Thyroid gland (tissue), 4 donors: ENCODE data around the gene CA6.

Experiments used
- POLR2A ChIP-seq, 2 donors: fragments of 450-650 bp; IDR thresholded peaks; one replicate each; pipeline ENCODE4 v1.6.1; 2017; ENCODE audit warnings: antibody characterized with exemption in 2 of 2, mild to moderate bottlenecking in 2 of 2, moderate library complexity in 1 of 2
- TF ChIP-seq, protein P1 (sequence below), 6 experiments: fragments of 200-600 bp in 3 of 6; fragments of 450-650 bp in 3 of 6; sonication (generic) in 3 of 6; IDR thresholded peaks; one replicate each; pipeline ENCODE4 v1.5.1; 2016 to 2019; ENCODE audit warnings: antibody characterized with exemption in 6 of 6, mild to moderate bottlenecking in 2 of 6, inconsistent platforms in 1 of 6, moderate library complexity in 1 of 6

DNA sequence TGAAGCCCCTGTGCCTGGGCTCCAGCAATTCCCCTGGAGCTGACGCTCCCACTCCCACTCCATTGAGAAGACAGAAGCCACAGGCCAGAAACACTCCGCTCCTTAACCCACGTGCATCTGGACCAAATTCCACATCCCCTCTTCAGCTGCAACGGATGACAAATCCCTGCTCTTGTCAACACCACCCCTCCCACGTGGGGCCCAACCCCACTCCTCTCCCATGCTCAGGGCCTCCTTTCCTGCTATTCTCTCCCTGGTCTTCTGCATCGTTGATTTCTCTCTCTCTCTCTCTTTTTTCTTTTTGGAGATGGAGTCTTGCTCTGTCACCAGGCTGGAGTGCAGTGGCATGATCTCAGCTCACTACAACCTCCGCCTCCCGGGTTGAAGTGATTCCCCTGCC is 18.3 kb downstream of the CA6 start:
- no peak for TF ChIP-seq POLR2A (IDR thresholded peaks at IDR 0.05)
- TF ChIP-seq, protein P1, sequence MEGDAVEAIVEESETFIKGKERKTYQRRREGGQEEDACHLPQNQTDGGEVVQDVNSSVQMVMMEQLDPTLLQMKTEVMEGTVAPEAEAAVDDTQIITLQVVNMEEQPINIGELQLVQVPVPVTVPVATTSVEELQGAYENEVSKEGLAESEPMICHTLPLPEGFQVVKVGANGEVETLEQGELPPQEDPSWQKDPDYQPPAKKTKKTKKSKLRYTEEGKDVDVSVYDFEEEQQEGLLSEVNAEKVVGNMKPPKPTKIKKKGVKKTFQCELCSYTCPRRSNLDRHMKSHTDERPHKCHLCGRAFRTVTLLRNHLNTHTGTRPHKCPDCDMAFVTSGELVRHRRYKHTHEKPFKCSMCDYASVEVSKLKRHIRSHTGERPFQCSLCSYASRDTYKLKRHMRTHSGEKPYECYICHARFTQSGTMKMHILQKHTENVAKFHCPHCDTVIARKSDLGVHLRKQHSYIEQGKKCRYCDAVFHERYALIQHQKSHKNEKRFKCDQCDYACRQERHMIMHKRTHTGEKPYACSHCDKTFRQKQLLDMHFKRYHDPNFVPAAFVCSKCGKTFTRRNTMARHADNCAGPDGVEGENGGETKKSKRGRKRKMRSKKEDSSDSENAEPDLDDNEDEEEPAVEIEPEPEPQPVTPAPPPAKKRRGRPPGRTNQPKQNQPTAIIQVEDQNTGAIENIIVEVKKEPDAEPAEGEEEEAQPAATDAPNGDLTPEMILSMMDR (IDR thresholded peaks at IDR 0.05): no peak
